NCI-H226 (cell line): ENCODE data around the gene FPR2.

ENCODE experiments used
- DNase-seq: peaks from one replicate; pipeline ENCODE4 v3.0.0-alpha.2; 2015

FPR2 gene

DNA sequence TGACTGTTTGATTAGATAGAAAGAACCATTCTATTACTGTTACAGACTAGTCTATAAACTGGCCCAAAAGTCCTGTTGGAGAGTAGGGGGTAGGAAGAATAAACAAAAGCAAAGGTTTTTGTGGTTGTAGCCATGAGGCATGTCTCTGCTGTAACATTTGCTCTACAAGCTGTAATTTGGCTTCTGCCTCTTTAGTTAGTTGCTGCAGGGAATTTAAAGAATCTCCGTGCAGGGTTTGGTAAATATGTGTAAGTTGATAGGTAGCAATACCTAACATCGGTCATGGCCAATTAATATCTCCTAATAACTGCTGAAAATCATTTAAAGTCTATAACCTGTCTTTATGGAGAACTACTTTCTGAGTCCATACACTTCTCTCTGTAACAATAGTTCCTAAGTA lies 46.9 kb downstream of the FPR2 start:
- no peak for DNase-seq

GRCh38 chr19:51808333-51808986 lies 47.5 kb downstream of the FPR2 start:
- no peak for DNase-seq

GRCh38 chr19:51809787-51810186 lies 48.8 kb downstream of the FPR2 start:
- DNase-seq: no peak

- no peak for DNase-seq
These were observed 49.2 kb downstream of the FPR2 start for GRCh38 chr19:51810223-51810622.

GRCh38 chr19:51811344-51811743 lies 50.4 kb downstream of the FPR2 start:
- DNase-seq: no peak

DNA sequence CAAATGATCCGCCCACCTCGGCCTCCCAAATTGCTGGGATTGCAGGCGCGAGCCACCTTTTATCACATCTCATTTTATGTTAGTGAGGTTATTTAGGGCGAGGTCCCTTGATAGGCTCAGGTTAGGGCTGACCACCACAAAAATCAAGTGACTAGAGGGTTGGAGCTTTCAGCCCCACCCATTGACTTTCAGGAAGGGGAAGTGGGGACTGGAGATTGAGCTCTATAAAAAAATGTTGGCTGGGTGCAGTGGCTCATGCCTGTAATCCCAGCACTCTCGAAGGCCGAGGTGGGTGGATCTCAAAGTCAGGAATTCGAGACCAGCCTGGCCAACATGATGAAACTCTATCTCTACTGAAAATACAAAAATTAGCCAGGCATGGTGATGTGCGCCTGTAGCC lies 54.1 kb downstream of the FPR2 start:
- no peak for DNase-seq

DNA sequence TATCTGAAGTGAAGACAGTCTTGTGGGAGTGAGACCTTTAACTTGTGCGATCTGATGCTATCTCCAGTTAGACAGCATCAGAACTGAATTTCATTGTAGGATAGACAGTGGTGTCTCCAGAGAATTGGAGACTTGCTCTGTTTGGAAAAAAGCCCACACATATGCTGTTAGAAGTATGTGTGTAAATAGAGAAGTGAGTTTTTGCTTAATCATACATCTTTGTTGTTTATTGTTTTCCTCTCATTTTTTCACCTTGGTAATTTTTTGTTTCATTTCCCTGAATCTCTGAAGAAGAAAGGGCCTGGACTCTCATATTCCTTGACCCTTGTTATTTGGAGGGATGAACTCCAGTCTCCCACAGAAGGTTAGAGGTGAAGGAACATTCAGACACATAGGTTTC lies 55.7 kb downstream of the FPR2 start:
- no peak for DNase-seq

- DNase-seq: no peak
These were observed 59.0 kb downstream of the FPR2 start for GRCh38 chr19:51820011-51820410.
